CD4-positive, alpha-beta T cell treated with Interleukin-4 for 1 hour (primary cell): Measurements from ENCODE around the gene BAHCC1.
A peak's percentile ranks its signal among the peaks of the same experiment; 100 is the strongest.

ENCODE experiments used
- DNase-seq, 2 donors: peaks; one replicate each; pipeline ENCODE4 v3.0.0-alpha.2; 2020 to 2022

Gene BAHCC1

DNA sequence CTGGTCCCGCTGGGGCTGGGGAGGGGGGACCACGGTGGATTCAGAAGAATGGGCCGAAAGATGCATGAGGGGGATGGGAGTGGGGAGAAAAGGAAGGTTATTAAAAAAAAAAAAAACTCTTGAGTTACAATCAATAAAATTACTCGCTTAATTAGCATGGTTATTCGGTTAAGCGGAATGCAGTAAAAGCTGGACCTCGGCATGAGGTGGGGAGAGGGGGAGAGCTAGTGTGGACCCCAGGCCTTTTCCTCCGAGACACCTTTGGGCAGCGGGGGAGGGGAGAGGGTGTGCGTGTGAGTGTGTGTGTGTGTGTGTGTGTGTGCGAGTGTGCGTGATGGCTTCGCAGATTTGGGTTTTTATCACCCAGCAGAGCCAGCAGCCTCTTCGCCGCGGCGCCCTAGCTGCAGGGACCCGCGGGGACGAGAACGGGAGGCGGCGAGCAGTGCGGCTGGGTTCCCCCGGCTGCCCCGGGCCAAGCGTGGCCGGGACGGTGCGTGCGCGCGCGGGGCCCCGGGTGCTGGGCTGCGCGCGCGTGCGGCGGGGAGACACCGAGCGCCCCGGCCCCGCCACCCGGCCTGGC is 3.7 kb downstream of the BAHCC1 start:
- peak in 1 of 2 donors; percentile 9 for DNase-seq

DNA sequence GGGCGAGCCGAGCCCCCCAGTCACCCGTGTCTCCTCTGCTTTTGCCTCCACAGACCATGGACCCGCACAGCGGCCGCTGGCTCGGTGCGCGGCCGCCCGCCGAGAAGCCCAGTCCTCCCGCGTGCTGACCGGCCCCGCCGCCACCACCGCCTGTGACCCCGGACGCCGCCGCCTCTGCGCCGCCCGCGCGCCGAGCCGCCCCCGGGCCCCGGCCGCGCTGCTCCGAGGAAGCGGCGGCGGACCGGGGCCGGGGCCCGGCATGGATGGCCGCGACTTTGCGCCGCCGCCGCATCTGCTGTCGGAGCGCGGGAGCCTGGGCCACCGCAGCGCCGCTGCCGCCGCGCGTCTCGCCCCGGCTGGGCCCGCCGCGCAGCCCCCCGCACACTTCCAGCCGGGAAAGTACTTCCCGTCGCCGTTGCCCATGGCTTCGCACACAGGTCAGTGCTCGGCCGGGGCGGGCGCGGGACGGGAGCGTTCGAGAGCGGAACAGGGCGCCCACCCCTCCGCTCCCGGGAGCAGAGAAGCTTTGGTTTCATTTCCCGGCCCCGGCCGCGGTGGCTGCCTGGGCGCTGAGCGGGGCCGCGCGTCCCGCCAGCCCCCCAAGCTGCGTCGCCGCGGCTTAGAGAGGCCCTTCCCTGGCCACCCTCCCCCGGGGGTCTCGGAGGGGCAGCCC is 4.4 kb downstream of the BAHCC1 start:
- peak in 1 of 2 donors; percentile 21 for DNase-seq

DNA sequence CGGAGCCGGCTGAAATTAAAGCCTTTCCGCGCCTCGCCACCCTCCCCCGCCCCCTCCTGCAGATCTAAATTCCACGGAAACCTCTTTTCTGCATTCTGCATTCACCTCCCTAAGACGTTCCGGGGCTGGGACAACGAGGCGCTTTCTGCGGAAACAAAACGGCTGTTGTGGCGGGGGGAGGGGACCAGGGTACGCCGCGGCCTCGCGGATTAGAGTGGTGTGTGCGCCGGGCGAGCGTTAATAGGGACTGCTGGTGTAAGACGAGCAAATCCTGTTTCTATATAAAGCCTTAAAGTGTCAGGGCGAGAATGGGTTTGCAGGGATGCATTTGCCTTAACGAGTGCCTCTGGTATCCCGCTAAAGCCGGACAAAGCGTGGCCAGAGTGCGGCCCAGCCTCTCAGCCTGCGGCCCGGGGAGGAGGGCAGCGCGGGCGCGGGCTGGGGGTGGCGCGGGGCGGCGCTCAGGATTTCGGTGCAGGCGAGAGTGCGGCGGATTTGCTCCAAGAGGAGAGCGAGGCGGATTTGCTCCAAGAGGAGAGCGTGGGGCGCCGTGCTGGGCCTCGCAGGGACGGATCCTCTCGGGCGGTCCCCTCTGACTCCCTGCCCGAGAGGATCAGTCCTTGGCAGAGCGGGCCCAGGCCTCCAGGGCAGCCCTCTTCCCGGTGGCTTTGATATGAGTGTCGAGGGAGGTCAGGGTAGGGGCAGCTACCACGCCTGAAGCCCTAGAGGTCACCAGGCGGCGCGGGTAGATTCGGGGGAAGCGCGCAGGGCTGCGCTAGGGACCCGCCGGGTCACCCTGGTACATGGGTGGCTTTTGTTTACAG is 5.1 kb downstream of the BAHCC1 start:
- DNase-seq: peak; percentile 26 to 39

DNA sequence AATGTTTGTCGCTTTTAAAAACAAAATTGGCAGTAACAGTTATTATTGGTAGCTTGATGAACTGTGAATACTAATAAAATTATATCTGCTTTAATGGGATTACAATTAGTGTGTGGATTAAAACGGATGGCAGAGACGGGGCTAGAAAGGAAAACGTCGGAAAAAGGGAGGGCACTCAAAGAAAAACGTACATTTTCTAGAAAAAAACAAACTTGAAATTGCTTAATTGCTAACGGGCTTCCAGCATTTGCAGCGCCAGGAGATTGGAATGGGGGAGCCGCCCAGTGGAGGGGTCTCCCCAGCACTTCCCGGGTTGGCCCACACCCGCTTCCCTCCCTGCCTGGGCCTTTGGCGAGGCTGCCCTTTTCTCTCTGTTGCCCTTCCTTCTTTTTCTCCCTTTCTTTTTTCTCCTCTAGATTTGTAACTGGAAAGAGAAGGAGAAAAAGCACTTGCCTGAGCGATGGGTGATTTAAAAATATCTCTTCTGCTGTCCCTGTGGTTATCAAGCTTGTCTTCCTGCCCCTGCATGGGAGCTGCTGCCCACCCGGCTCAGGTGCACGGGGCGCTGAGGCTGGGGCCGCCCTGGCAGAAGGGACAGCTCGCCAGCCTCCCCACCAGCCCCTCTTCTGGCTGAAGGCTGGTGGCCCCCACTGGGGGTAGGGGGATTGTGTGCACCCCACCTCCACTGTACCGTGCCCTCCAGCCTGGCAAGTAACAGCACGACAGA is 5.9 kb downstream of the BAHCC1 start:
- no peak for DNase-seq

DNA sequence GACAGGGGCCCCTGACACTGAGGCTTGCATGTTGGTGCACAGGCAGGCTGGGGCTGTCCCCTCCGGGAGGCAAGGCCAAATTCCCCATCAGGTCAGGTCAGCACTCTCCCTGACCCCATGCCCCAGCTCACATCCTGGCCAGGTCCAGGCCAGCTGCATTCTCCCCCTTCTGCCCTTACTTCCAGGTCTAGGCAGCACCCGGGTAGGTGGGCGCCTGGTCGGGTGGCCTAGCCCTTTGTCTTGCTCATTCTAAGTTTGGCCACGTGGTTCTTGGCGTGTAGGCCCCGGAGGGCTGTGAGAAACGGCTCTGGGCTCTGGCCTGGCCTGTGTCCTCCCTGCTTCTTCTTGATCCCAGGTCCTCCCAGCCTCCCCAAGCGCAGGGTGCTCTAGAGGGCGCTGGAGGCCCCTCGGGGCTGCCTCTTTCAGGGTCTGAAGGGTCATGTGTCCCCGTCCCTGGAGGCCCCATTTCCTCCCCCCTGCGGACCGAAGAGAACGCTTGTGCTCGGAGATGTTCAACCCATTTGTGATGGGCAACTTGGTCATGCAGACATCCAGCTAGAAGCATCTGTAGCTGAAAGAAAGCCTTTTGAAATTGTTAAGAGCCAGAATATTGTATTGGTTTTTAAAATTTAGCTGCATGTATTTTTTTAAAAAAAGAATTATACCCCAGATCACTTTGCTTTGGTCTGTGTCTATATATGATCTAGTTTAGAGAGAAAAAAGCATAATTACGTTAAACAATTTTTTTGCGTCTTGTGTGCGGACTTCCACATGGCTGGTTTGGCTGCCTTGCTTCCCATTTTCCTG is 6.7 kb downstream of the BAHCC1 start:
- peak in 1 of 2 donors; percentile 37 for DNase-seq

DNA sequence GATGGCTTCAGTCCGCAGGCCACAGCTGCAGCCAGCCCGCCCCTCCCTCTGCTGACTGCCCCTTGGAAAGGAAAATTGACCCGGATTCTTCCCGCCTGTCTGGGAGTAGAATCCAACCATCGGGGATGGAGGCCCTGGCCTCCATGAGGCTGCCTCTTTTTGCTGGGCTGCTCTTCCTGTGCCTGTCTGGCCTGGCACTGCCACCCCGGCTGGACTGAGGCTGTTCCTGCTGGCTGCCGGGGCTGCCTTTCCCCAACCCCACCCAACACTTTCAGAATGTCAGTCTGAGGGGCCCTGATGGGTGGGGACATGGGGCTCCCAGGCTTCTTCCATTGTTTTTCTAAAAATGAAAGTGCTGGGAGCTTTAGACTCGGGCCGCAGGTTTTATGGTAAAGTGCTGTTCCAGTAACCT is 7.3 kb downstream of the BAHCC1 start:
- no peak for DNase-seq

DNA sequence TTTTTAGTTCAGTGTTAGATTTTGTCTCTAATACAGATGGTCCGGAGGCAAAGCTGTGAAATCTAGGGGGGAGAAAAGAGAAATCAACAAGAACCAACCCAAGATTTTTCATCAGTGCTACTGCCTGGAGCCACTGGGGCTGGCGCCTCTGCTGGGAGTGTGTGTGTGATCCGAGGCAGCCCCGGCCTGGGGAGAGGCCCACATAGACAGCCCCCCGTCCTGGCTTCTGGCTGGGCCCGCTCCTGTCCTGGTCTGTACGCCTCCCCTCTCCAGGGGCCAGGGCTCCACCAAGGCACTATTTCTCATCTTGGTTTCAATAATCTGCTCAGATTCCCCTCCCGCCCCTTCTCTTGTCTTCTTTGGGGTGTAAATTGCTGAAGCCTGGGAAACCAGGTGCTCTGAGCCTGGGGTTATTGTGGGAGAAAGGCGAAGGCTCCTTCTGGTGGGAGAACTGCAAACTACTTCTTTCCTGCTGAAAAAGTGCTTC is 7.8 kb downstream of the BAHCC1 start:
- no peak for DNase-seq

DNA sequence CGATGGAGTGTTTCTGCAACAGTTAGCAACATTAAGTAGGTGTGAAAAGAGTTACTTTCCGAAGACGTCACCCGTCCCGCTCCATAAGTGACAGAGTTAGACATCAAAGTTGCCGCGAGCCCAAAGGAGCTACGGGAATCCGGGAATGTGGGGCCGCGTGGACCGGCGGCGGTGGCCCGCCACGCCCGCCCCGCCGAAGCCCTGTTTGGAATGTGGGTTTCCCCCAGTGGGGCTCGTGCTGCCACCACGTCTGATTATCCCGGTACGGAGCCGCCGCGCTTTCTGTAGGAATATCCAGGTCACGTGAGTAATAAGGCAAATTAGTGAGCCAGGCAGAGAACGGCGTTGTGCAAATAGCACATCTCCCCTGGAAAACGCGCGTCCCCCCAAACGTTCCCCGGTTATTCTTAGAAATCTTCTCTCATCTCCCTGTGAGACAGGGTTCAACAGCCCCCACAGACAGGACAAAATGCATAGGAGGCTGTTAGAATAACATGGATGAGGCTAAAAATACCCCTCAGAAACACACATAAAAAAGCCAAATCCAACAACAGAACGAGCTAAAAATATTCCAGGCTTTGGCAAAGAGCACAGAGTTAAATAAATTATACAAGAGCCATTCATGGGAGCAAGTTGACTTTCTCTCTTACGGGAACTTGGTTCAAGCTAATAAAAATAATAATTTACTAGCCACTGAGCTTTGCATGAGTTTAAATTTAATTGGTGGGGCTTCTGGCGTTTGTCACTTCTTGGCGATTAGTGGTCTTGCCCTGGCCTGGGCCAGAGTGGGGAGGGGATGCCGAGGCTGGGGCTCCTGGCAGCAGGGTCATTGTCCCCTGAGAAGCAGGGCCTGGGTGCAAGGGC is 8.6 kb downstream of the BAHCC1 start:
- no peak for DNase-seq

DNA sequence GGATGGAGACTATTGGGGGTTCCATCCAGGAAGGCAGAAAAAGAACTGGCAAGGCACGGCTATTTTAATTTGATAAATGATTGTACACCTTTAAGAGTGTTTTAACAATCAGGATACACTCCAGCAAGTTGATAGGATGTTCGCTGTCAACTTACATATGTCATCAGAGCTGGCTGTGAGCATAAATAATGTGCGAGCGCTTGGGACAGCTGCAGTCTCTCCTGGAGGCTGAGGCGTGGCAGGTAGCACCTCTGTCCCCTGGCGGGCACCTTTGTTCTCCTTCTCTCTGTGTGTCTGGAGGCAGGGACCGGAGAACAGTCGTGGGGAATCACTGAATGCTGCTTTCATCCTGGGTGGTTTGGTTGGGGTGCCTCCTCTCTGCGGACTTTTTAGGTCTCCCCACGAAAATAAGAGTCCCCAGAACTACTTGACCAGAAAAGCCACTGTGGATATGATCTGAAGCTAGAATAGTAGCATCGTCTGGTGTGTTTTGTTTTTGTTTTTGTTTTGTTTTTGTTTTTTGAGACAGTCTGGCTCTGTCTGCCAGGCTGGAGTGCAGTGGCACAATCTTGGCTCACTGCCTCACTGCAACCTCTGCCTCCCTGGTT is 9.4 kb downstream of the BAHCC1 start:
- DNase-seq: no peak

DNA sequence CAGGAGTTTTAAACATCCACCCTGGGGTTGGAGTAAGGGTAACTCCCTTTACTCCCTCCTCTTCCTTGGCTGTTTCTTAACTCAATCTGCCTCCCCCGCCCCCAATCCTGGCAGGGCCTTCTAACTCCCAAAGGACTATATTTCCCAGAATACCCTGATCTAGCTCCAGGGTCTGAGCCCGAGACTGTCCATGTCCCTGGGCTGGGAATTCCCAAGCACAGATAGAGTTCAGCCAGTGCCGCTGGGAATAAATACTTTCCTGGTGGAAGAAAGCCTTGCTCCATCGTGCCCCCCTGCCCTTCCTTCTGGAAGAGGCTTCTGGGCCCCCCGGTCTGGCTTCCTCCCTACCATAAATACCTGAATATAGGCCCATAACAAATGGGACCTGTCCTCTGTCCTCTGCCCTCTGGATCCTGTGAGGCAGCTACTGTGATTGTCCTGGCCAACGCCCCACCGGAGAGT is 10.2 kb downstream of the BAHCC1 start:
- no peak for DNase-seq

DNA sequence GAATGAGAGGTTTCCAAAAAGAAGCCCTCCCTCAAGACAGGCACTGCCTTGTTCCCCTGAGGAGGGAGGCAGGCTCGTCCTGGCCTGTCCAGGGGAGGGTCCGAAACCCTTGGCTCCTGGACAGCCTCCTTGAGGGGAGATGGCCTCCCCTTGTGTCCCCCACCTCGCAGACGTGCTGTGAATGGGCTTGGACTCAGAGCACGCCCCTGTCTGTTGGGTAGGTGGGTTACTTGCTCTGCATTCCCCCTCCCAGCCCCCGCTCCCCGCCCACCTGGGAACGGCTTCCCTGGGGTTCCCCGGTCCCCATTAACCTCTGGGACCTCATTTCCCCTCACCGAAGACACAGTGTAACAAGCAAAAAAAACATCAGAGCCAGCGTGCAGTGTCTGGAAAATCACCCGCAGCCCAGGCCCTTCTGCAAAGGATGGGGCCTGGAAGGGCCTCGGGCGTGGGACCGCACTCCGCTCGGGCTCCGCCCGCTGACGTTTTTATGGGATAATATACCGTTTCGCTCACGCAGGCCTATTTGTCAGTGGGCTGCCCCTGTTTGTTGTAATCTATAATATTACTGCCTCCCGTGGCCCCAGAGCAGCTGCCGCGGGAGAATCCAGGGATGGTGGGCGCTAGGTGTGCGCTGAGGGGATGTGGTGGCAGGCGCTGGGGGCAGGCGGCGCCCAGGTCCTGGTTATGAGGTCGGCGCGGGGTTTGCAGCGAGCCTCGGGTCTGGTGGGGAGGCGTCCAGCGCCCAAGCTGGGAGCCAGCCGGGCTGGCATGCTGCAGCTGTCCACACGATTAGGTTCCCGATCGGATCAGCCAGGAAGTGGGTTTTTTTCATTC is 11.1 kb downstream of the BAHCC1 start:
- no peak for DNase-seq

DNA sequence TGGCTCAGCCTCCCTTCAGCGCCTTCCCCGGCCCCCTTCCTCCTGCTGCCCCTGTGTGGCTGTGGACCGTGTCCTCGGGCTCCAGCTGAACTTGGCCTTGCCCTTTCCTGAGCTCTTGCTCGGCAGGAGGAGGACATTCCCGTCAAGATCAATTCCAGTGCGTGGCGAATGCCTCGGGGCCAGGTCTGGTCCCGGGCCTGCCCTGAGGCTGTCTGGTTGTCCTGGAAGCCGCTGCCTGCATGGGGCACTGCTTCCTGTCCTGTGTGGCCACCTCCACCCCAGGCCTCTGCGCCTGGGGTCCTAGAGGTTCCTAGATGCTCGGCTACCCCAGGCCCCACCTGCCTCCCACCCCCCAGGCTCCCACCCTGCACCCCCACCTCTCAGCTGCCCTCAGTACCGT is 12.8 kb downstream of the BAHCC1 start:
- DNase-seq: no peak

DNA sequence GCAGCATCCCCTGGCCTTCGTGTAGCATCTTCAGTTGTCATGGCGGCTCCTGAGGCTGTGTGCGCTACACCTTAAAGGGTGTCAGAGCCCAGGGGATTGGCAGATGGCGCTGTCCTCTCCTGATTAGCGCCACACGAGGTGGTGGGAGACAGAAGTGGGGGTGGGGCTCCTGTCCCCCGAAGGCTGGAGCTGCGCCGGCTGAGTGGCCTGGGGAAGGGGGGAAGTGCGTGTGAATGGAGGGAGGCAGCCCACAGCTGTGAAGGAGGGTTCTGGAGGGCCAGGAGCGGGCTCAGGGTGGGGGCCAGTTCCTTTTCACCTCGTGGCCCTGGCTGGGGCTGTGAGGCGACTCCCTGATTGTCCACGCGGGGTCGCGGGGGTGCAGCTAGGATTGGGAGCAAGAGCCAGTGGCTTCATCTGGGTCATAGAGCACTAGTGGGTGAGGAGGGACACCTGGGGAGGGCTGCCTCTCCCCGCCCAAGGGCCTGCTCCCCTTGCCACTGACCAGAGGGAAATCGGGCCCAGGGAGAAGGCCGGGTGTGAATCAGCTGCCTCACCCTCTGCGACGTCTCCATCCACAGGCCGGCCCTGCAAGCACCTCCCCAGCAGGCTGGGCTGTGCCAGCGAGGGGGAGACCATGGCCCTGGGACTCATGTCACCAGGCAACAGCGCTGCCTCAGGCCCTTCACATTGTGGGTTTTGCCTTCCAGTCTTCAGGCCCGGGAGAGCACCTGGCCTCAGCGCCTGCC is 14.1 kb downstream of the BAHCC1 start:
- DNase-seq: no peak

DNA sequence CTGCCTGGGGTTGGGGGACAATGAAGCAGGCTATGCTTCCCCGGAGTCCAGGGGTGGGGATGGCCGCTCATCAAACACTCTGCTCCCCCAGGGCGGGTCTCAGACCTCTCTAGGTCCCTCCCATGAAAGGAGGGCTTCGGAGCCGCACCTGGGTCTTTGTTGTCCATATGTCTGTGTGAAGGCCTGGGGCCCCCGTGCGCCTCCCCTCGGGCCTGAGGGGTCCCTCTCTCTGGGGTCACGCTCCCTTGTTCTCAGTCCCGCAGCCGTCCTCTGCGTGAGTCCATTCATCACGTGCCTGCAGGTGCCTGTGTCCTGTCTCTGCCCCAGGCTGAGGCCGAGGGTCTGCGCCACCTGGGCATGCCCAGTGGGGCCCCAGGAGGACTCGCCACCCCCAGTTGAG is 15.6 kb downstream of the BAHCC1 start:
- DNase-seq: no peak

DNA sequence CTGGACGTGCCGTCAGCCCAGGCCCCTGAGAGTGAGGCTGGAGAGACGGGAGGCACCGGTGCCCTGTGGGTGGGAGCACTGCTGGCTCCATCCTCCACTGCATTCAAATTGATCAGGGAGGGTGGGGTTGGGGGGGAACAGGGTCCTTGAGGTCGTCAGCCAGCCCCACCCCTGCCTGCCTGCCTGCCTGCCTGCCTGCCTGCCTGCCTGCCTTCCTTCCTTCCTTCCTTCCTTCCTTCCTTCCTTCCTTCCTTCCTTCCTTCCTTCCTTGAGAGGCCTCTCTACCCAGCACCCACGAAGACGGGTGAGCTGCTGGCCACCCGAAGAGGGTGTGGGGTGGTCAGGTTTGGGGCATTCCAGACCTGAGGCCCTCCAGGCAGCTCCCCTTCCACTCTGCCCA is 16.0 kb downstream of the BAHCC1 start:
- DNase-seq: no peak

DNA sequence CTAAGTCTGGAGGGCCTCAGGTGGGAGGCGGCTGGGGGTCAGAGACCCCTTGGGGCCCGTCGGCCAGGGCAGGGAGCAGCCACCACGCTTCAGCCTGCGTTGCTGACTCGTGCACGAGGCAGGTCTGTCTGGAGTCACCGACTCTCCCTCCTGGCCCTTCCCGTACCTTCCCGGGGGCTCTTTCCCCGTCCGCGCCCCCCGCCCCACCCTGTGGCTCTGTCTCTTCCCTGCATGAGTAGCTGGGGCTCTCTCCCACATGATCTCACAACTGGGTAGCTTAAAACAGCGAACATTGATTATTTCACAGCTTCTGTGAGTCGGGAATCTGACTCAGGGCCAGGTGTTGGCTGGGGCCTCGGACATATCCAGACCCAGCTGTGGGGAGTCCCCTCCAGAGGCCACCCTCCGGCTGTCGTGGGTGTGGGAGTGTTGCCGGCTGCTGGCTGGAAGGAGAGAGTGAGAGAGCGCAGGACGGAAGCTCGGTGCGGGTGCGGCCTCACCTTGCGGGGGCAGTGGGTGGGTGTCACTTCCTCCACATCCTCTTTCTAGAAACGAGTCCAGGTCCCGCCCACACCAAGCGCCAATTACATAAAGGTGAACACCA is 17.3 kb downstream of the BAHCC1 start:
- DNase-seq: peak; percentile 66 to 68

DNA sequence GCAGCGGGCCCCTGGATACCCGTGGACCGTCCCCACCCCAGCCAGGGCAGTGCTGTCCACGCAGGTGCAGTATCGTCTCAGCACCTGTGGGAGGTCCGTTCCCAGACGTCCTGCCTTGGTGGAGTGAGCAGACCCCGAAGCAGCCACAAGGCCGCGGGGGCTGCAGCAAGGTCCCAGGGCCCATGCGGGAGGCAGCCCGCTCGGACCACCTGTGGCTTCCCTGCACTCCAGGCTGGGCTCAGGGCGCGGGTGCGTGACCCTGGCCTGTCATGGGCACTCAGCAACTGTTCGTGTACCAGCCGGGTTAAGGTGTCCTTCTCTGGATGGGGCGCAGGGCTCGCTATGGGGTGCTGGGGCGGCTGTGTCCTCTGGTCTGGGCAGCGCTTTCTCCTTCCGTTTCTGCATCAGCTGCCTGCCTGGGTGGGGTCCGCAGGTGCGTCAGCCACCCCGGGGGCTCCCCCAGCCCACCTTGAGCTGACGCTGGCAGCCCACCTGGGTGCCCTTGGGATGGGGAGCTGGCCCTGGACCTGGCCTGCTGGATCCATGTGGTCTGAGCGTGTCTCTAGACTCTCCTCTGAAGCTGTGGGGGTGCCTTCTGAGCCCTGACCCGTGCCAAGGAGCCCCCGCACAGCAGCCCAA is 18.4 kb downstream of the BAHCC1 start:
- no peak for DNase-seq
